Thyroid gland (tissue), 4 donors: Measurements from ENCODE around the gene LAMB1. TPM values are rescaled to one million over a fixed set of nuclear protein-coding genes. Genes with fewer than 3 reads are reported as not detected.
"Not testable (repeated sequence)": the region's sequence is repeated elsewhere in the genome, so short reads cannot be mapped to it uniquely, and the experiment has no call there.

Experiments used
- DNase-seq, 2 donors: peaks; one replicate each; pipeline ENCODE4 v3.0.0-alpha.2; 2019
- H3K27ac ChIP-seq, 3 donors: fragments of 200-600 bp; sonication (generic); 1 replicate in 2 of 3; 2 replicates in 1 of 3; pipeline ENCODE4 v1.5.1; 2016 to 2019; ENCODE audit warnings: mild to moderate bottlenecking in 1 of 3, moderate library complexity in 1 of 3
- H3K27me3 ChIP-seq: fragments of 200-600 bp; sonication (generic); one replicate; pipeline ENCODE4 v1.5.1; 2019
- H3K36me3 ChIP-seq, 2 donors: fragments of 200-600 bp; sonication (generic); one replicate each; pipeline ENCODE4 v1.5.1; 2016 to 2019
- H3K4me1 ChIP-seq, 2 donors: fragments of 200-600 bp; sonication (generic); one replicate each; pipeline ENCODE4 v1.5.1; 2017 to 2019
- H3K4me3 ChIP-seq, 3 donors: fragments of 200-600 bp; sonication (generic); replicated peaks in 1 of 3; 1 replicate in 2 of 3; 2 replicates in 1 of 3; pipeline ENCODE4 v1.5.1; 2016; ENCODE audit warnings: mild to moderate bottlenecking in 1 of 3
- H3K9me3 ChIP-seq: fragments of 200-600 bp; sonication (generic); one replicate; pipeline ENCODE4 v1.5.1; 2017
- POLR2A ChIP-seq, 2 donors: fragments of 450-650 bp; IDR thresholded peaks; one replicate each; pipeline ENCODE4 v1.6.1; 2017; ENCODE audit warnings: antibody characterized with exemption in 2 of 2, mild to moderate bottlenecking in 2 of 2, moderate library complexity in 1 of 2
- WGBS, 2 donors: methylation state at CpG; one replicate each; pipeline ENCODE4 v1.1.5; 2017; 5-methylcytosine and 5-hydroxymethylcytosine counted together
- intact Hi-C: fragments of 100-400 bp; cut with DNase I; formaldehyde crosslinking; loops from one replicate; pipeline ENCODE4 v1.15.1; 2023
- total RNA-seq, 4 donors: library from RNA; depleted of rRNA; stranded (reverse); fragments of >200 nt; gene quantifications; one replicate each; pipeline ENCODE4 v1.2.3, GENCODE V29; 2016
- TF ChIP-seq, protein P1 (sequence below), 6 experiments: fragments of 200-600 bp in 3 of 6; fragments of 450-650 bp in 3 of 6; sonication (generic) in 3 of 6; IDR thresholded peaks; one replicate each; pipeline ENCODE4 v1.5.1; 2016 to 2019; ENCODE audit warnings: antibody characterized with exemption in 6 of 6, mild to moderate bottlenecking in 2 of 6, inconsistent platforms in 1 of 6, moderate library complexity in 1 of 6

The LAMB1 gene
- total RNA-seq, 4 donors from 2014 or later, result 103 to 112 (median 106) TPM

DNA sequence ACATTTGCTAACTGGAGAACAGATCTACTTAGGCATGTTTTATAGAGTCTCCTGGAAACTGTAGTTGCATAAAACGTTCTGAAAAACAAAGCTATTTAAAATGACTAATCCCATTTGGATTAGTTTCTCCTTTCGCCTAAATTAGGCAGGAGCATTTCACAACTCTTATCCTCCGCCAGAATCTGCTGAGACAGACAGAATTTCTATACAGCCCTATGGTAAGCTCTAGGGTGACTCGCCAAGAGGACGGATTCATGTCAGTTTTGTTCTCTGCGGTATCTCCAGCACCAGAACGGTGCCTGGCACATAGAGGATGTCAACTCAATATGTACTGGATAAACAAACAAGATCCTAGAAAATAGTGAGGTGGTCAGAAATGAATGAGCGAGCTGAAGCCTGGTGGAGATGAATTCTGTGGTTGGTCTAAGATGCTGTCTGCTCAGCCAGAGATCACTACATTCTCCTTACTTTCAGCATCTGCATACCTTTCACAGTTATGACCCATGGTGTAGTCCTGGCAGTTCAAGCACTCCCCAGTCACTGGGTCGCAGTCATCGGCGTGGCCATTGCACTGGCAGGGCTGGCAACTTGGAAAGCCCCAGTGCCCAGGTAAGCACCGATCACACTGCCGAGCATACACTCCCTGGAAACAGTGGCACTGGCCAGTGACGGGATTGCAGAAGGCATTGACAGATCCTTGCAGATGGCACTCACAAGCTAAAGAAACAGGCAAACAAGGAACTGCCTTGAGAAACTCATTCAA, 44.0 kb downstream of the LAMB1 start:
- H3K9me3 ChIP-seq, result no peaks in the 10 kb centered on the region
- 83 to 88% methylated on average over 14 of the region's 14 CpGs for WGBS, 2 donors
- H3K27me3 ChIP-seq, result no peaks in the 10 kb centered on the region
- no peak for DNase-seq
- H3K4me3 ChIP-seq, result no peak overlapping the region
- peak overlapping the region in 2 of 3 donors; percentile 8 to 24 for H3K27ac ChIP-seq
- H3K4me1 ChIP-seq, result peaks cover 0 to 4% of the 10 kb centered on the region in 2 donors
- H3K36me3 ChIP-seq, result peaks cover 35 to 59% of the 10 kb centered on the region in 2 donors
- intact Hi-C loops, result no loop called here
- TF ChIP-seq, protein P1, sequence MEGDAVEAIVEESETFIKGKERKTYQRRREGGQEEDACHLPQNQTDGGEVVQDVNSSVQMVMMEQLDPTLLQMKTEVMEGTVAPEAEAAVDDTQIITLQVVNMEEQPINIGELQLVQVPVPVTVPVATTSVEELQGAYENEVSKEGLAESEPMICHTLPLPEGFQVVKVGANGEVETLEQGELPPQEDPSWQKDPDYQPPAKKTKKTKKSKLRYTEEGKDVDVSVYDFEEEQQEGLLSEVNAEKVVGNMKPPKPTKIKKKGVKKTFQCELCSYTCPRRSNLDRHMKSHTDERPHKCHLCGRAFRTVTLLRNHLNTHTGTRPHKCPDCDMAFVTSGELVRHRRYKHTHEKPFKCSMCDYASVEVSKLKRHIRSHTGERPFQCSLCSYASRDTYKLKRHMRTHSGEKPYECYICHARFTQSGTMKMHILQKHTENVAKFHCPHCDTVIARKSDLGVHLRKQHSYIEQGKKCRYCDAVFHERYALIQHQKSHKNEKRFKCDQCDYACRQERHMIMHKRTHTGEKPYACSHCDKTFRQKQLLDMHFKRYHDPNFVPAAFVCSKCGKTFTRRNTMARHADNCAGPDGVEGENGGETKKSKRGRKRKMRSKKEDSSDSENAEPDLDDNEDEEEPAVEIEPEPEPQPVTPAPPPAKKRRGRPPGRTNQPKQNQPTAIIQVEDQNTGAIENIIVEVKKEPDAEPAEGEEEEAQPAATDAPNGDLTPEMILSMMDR (IDR thresholded peaks at IDR 0.05), result no peak
- no peak for TF ChIP-seq POLR2A (IDR thresholded peaks at IDR 0.05)

DNA sequence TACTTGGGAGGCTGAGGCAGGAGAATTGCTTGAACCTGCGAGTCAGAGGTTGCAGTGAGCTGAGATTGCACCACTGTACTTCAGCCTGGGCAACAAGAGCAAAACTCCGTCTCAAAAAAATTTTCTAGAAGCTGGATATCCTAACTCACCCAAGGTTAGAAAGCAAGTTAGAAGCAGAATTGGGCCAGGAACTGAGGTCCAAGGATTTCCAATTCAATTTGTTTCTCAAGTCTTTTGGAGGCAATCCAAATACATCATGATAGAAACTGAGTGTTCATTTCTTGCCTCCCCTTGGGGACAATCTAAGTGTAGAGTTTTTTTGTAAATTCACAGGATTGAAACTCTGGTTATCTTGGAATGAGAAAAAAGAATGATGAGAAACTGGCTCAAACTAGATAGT, 45.5 kb downstream of the LAMB1 start:
- TF ChIP-seq POLR2A (IDR thresholded peaks at IDR 0.05), result no peak
- TF ChIP-seq, protein P1 (IDR thresholded peaks at IDR 0.05), result no peak
- Histone ChIP-seq H3K36me3 (peaks cover 27 to 71% of the 10 kb centered on the region in 2 donors), H3K27ac (peak overlapping the region in 2 of 3 donors; percentile 56 to 58), H3K4me1 (peaks cover 6 to 9% of the 10 kb centered on the region in 2 donors), H3K9me3 (no peaks in the 10 kb centered on the region), H3K27me3 (no peaks in the 10 kb centered on the region), H3K4me3 (no peak overlapping the region)
- no peak for DNase-seq
- WGBS, 2 donors, result 61 to 100% methylated on average over 2 of the region's 2 CpGs
- intact Hi-C loops, result no loop called here

DNA sequence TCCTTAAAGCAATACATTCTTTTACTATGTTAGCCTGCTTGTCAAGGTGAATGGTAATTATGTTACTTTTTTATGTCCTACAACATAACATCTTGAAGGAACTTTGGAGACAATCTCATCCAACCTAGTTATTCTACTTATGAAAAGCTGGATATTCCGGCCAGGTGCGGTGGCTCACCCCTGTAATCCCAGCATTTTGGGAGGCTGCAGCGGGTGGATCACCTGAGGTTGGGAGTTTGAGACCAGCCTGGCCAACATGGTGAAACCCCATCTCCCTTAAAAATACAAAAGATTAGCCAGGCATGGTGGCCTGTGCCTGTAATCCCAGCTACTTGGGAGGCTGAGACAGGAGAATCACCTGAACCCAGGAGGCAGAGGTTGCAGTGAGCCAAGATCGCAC, 46.0 kb downstream of the LAMB1 start:
- H3K27me3 ChIP-seq, H3K9me3 ChIP-seq, DNase-seq, intact Hi-C loops, H3K4me3 ChIP-seq: not testable (repeated sequence)
- WGBS, 2 donors, result 98% methylated on average over 4 of the region's 4 CpGs
- Histone ChIP-seq H3K27ac (peak overlapping the region in 2 of 3 donors; percentile 42 to 56), H3K36me3 (peaks cover 23 to 72% of the 10 kb centered on the region in 2 donors), H3K4me1 (peaks cover 10 to 14% of the 10 kb centered on the region in 2 donors)

DNA sequence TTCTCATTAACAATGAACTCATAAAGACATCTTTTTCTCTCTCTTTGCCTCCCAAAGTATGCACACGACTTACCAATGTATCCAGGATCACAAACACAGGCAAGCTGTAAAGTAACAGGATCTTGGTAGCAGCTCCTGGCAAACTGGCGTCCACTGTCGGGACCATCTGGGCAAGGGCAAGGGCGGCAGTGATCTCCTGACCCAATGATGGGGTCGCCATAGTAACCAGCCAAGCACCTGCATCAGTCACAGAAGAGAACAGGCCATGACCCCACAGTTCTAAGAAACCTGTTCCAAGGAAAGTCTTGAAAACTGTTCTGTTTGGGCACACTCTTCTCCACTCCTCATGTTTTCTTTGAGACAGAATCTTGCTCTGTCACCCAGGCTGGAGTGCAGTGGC, 47.6 kb downstream of the LAMB1 start:
- no peak for TF ChIP-seq POLR2A (IDR thresholded peaks at IDR 0.05)
- TF ChIP-seq, protein P1 (IDR thresholded peaks at IDR 0.05), result no peak
- no peaks in the 10 kb centered on the region for H3K27me3 ChIP-seq
- H3K27ac ChIP-seq, result no peak overlapping the region
- no peak for DNase-seq
- peaks cover 20 to 24% of the 10 kb centered on the region in 2 donors for H3K4me1 ChIP-seq
- H3K4me3 ChIP-seq, result no peak overlapping the region
- peaks cover 16 to 62% of the 10 kb centered on the region in 2 donors for H3K36me3 ChIP-seq
- intact Hi-C loops, result no loop called here
- 91 to 94% methylated on average over 5 of the region's 5 CpGs for WGBS, 2 donors
- no peaks in the 10 kb centered on the region for H3K9me3 ChIP-seq

DNA sequence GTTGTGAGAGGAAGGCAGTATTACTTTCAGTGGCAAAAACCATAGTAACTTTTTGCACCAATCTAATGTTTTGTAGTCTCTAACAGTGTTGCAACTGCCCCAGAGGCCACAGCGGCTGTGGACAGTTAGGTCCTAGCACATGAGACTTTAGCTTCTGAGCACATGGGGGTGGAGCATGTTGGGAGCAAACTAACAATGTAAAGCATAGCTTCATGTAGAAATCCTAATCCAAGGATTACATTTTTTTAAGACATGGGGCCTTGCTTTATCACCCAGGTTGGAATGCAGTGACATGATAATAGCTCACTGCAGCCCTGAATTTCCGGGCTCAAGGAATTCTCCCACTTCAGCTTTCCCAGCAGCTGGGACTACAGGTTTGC, 49.0 kb downstream of the LAMB1 start:
- DNase-seq, result no peak
- Histone ChIP-seq H3K27me3 (no peaks in the 10 kb centered on the region), H3K27ac (peak overlapping the region in 1 of 3 donors; percentile 85), H3K36me3 (peaks cover under 1 to 47% of the 10 kb centered on the region in 2 donors), H3K9me3 (no peaks in the 10 kb centered on the region), H3K4me3 (no peak overlapping the region), H3K4me1 (peaks cover 20 to 27% of the 10 kb centered on the region in 2 donors)
- WGBS, 2 donors, result 87 to 95% methylated on average over 2 of the region's 2 CpGs
- intact Hi-C loops, result no loop called here
- TF ChIP-seq POLR2A (IDR thresholded peaks at IDR 0.05), result no peak
- TF ChIP-seq, protein P1 (IDR thresholded peaks at IDR 0.05), result no peak
